ENCODE measurements around the gene LTA4H. TPM values are rescaled to one million over a fixed set of nuclear protein-coding genes. Genes with fewer than 3 reads are reported as not detected.
A peak's percentile ranks its signal among the peaks of the same experiment; 100 is the strongest.

The LTA4H gene
- total RNA-seq, 2 donors from 2014 or later = 112 to 141 TPM

GRCh38 chr12:95966287-95966870 is 69.0 kb downstream of the LTA4H start:
- Histone ChIP-seq H3K9ac (ENCODE audit: extremely low read depth, low read length, poor library complexity, severe bottlenecking) (no peak overlapping the region), H3K4me1 (ENCODE audit: control insufficient read depth, insufficient read depth, low read length) (no peaks in the 10 kb centered on the region), H3K27ac (ENCODE audit: low read depth, low read length) (no peak overlapping the region), H3K4me3 (ENCODE audit: low read length) (no peak overlapping the region), H3K9me3 (ENCODE audit: control insufficient read depth, low read length) (no peaks in the 10 kb centered on the region), H3K27me3 (ENCODE audit: control insufficient read depth, insufficient read depth, low read length, poor library complexity, severe bottlenecking) (peaks cover 4% of the 10 kb centered on the region), H3K36me3 (ENCODE audit: control insufficient read depth, insufficient read depth, low read length) (no peaks in the 10 kb centered on the region)
- no peak for TF ChIP-seq CTCF (conservative IDR thresholded peaks at IDR 0.05)
- DNase-seq = no peak
- H3K4me3 Mint-ChIP-seq = no peak overlapping the region
- no peak overlapping the region for H3K27ac Mint-ChIP-seq
- peaks cover 2% of the 10 kb centered on the region for H3K27me3 Mint-ChIP-seq (ENCODE audit: insufficient read depth)
- 92 to 96% methylated on average over 7 of the region's 7 CpGs for WGBS, 2 experiments (ENCODE audit: insufficient coverage in 1 of 2, insufficient read length in 1 of 2)
- peaks cover 10% of the 10 kb centered on the region for H3K4me1 Mint-ChIP-seq
- H3K9me3 Mint-ChIP-seq = peaks cover 8% of the 10 kb centered on the region
- H3K36me3 Mint-ChIP-seq (ENCODE audit: low read depth) = no peaks in the 10 kb centered on the region

GRCh38 chr12:95963096-95963495 is 72.3 kb downstream of the LTA4H start:
- H3K9me3 ChIP-seq (ENCODE audit: control insufficient read depth, low read length) = no peaks in the 10 kb centered on the region
- peak; percentile 73 for TF ChIP-seq CTCF (conservative IDR thresholded peaks at IDR 0.05)
- Mint-ChIP-seq H3K36me3 (ENCODE audit: low read depth) (no peaks in the 10 kb centered on the region), H3K9me3 (no peaks in the 10 kb centered on the region), H3K4me1 (peaks cover 9% of the 10 kb centered on the region), H3K27ac (no peak overlapping the region), H3K27me3 (ENCODE audit: insufficient read depth) (peaks cover 3% of the 10 kb centered on the region), H3K4me3 (no peak overlapping the region)
- no peak overlapping the region for H3K4me3 ChIP-seq (ENCODE audit: low read length)
- DNase-seq = peak; percentile 68
- H3K4me1 ChIP-seq (ENCODE audit: control insufficient read depth, insufficient read depth, low read length) = no peaks in the 10 kb centered on the region
- 94% methylated on average over 2 of the region's 2 CpGs; no CpG with 5 or more reads in 1 of the 2 experiments for WGBS, 2 experiments (ENCODE audit: insufficient coverage in 1 of 2, insufficient read length in 1 of 2)
- H3K36me3 ChIP-seq (ENCODE audit: control insufficient read depth, insufficient read depth, low read length) = no peaks in the 10 kb centered on the region
- peaks cover 5% of the 10 kb centered on the region for H3K27me3 ChIP-seq (ENCODE audit: control insufficient read depth, insufficient read depth, low read length, poor library complexity, severe bottlenecking)
- H3K27ac ChIP-seq (ENCODE audit: low read depth, low read length) = no peak overlapping the region
- H3K9ac ChIP-seq (ENCODE audit: extremely low read depth, low read length, poor library complexity, severe bottlenecking) = no peak overlapping the region

GRCh38 chr12:95962222-95962621 is 73.2 kb downstream of the LTA4H start:
- Mint-ChIP-seq H3K27ac (no peak overlapping the region), H3K27me3 (ENCODE audit: insufficient read depth) (peaks cover 3% of the 10 kb centered on the region), H3K9me3 (no peaks in the 10 kb centered on the region), H3K4me3 (no peak overlapping the region), H3K4me1 (peaks cover 9% of the 10 kb centered on the region), H3K36me3 (ENCODE audit: low read depth) (no peaks in the 10 kb centered on the region)
- H3K4me3 ChIP-seq (ENCODE audit: low read length) = no peak overlapping the region
- WGBS, 2 experiments (ENCODE audit: insufficient coverage in 1 of 2, insufficient read length in 1 of 2) = 85 to 90% methylated on average over 4 to 7 of the region's 7 CpGs
- H3K27me3 ChIP-seq (ENCODE audit: control insufficient read depth, insufficient read depth, low read length, poor library complexity, severe bottlenecking) = peaks cover 5% of the 10 kb centered on the region
- DNase-seq = no peak
- H3K9me3 ChIP-seq (ENCODE audit: control insufficient read depth, low read length) = no peaks in the 10 kb centered on the region
- H3K4me1 ChIP-seq (ENCODE audit: control insufficient read depth, insufficient read depth, low read length) = no peaks in the 10 kb centered on the region
- no peak overlapping the region for H3K9ac ChIP-seq (ENCODE audit: extremely low read depth, low read length, poor library complexity, severe bottlenecking)
- no peak overlapping the region for H3K27ac ChIP-seq (ENCODE audit: low read depth, low read length)
- no peaks in the 10 kb centered on the region for H3K36me3 ChIP-seq (ENCODE audit: control insufficient read depth, insufficient read depth, low read length)
- TF ChIP-seq CTCF (conservative IDR thresholded peaks at IDR 0.05) = no peak
